Sigmoid colon (tissue), 4 donors: ENCODE data around the gene MET.

ENCODE experiments used
- POLR2A ChIP-seq, 2 donors: fragments of 450-650 bp; IDR thresholded peaks; one replicate each; pipeline ENCODE4 v1.6.1; 2016; ENCODE audit warnings: antibody characterized with exemption in 2 of 2, mild to moderate bottlenecking in 2 of 2, moderate library complexity in 2 of 2
- POLR2AphosphoS5 ChIP-seq, 4 donors: sonication (generic); formaldehyde crosslinking; IDR thresholded peaks; one replicate each; pipeline ENCODE4 v1.6.1; 2017; ENCODE audit warnings: antibody characterized with exemption in 4 of 4
- TF ChIP-seq, protein P1 (sequence below), 4 experiments: fragments of 450-650 bp in 3 of 4; fragments of 200-600 bp in 1 of 4; IDR thresholded peaks; one replicate each; pipeline ENCODE4 v1.5.1; 2016 to 2019; ENCODE audit warnings: antibody characterized with exemption in 4 of 4, mild to moderate bottlenecking in 3 of 4, moderate library complexity in 2 of 4

DNA sequence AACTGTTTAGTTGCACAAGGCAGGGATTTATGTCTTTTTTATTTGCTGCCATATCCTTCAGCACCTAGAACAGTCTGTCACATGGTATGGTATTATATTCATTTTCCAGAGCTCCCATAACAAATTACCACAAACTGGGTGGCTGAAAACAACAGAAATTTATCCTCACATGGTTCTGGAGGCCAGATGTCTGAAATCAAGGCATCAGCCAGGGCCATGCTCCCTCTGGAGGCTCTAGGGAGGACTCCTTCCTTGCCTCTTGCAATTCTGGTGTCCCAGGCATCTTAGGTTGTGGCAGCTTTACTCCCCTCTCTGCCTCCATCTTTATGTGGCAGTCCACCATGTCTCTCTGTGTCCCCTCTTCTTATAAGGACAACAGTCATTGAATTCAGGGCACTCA lies 43.1 kb downstream of the MET start:
- TF ChIP-seq, protein P1, sequence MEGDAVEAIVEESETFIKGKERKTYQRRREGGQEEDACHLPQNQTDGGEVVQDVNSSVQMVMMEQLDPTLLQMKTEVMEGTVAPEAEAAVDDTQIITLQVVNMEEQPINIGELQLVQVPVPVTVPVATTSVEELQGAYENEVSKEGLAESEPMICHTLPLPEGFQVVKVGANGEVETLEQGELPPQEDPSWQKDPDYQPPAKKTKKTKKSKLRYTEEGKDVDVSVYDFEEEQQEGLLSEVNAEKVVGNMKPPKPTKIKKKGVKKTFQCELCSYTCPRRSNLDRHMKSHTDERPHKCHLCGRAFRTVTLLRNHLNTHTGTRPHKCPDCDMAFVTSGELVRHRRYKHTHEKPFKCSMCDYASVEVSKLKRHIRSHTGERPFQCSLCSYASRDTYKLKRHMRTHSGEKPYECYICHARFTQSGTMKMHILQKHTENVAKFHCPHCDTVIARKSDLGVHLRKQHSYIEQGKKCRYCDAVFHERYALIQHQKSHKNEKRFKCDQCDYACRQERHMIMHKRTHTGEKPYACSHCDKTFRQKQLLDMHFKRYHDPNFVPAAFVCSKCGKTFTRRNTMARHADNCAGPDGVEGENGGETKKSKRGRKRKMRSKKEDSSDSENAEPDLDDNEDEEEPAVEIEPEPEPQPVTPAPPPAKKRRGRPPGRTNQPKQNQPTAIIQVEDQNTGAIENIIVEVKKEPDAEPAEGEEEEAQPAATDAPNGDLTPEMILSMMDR (IDR thresholded peaks at IDR 0.05): no peak
- TF ChIP-seq POLR2A (IDR thresholded peaks at IDR 0.05): no peak
- TF ChIP-seq POLR2AphosphoS5 (IDR thresholded peaks at IDR 0.05): no peak
